Neural progenitor cell (in vitro differentiated cells): Measurements from ENCODE around the gene CD99.

Source experiments
- EZH2phosphoT487 ChIP-seq: fragments of 200-600 bp; sonication (generic); IDR thresholded peaks from 2 replicates; pipeline ENCODE4 v1.6.1; 2017; ENCODE audit warnings: antibody characterized with exemption
- TF ChIP-seq, protein P1 (sequence below): fragments of 200-600 bp; sonication (generic); IDR thresholded peaks from 2 replicates; pipeline ENCODE4 v1.5.1; 2017; ENCODE audit warnings: antibody characterized with exemption, mild to moderate bottlenecking

DNA sequence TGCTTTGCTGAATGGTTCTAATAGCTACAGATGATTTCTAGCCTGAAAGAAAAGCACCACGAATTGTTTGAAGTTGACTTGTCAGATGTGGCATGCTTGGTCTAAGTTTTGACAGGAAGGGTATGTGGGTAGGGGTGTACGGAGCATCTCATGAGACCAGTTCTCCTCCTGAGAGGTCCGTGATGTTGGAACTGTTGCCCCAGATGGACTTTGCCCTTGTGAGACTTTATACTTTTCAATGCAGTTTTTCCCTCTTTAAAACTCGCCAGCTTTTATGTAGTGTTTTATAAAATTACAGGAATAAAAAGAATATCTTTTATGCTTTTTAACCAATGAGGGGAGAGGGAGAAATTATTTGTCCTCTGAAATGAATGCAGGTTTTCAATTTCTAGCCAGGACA lies 44.2 kb downstream of the CD99 start:
- TF ChIP-seq, protein P1, sequence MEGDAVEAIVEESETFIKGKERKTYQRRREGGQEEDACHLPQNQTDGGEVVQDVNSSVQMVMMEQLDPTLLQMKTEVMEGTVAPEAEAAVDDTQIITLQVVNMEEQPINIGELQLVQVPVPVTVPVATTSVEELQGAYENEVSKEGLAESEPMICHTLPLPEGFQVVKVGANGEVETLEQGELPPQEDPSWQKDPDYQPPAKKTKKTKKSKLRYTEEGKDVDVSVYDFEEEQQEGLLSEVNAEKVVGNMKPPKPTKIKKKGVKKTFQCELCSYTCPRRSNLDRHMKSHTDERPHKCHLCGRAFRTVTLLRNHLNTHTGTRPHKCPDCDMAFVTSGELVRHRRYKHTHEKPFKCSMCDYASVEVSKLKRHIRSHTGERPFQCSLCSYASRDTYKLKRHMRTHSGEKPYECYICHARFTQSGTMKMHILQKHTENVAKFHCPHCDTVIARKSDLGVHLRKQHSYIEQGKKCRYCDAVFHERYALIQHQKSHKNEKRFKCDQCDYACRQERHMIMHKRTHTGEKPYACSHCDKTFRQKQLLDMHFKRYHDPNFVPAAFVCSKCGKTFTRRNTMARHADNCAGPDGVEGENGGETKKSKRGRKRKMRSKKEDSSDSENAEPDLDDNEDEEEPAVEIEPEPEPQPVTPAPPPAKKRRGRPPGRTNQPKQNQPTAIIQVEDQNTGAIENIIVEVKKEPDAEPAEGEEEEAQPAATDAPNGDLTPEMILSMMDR = no peak
- TF ChIP-seq EZH2phosphoT487 = no peak
